ENCODE measurements around the gene MYMX. TPM values are rescaled to one million over a fixed set of nuclear protein-coding genes. Genes with fewer than 3 reads are reported as not detected.

Gene MYMX
- total and polyA plus RNA-seq, 2 of the 13 experiments (the other 11 are each of a cell fraction or from before 2014, with no cell fraction given): not detected

DNA sequence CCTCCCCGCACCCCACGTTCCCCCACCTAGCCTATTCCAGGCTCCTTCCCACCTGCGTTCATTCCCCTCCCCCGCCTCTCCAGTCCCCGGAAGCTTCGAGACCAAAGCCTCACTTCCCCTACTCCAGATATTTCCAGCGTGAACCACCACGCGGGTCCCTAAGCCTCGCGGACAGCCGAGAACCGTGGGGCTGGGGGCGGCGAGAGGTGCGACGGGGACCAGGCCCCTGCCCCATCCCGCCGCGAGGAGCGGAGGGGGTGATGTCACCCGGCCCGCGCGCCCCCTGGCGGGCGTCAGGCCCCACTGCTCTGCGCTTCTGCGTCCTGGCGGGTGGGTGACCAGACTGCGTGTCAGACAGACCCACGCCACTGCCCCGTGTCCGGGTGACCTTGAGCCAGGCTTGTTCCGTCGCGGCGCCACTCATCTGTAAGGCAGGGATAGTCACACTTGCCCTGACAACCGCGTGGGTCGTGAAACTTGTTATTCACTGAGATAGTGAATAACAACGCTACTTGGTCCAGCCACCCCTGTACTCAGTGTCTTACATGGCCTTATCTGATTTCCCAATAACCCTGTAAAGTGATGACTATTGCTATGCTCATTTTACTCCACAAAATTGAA lies 21.2 kb downstream of the MYMX start (continued):
- TF ChIP-seq, protein P1, sequence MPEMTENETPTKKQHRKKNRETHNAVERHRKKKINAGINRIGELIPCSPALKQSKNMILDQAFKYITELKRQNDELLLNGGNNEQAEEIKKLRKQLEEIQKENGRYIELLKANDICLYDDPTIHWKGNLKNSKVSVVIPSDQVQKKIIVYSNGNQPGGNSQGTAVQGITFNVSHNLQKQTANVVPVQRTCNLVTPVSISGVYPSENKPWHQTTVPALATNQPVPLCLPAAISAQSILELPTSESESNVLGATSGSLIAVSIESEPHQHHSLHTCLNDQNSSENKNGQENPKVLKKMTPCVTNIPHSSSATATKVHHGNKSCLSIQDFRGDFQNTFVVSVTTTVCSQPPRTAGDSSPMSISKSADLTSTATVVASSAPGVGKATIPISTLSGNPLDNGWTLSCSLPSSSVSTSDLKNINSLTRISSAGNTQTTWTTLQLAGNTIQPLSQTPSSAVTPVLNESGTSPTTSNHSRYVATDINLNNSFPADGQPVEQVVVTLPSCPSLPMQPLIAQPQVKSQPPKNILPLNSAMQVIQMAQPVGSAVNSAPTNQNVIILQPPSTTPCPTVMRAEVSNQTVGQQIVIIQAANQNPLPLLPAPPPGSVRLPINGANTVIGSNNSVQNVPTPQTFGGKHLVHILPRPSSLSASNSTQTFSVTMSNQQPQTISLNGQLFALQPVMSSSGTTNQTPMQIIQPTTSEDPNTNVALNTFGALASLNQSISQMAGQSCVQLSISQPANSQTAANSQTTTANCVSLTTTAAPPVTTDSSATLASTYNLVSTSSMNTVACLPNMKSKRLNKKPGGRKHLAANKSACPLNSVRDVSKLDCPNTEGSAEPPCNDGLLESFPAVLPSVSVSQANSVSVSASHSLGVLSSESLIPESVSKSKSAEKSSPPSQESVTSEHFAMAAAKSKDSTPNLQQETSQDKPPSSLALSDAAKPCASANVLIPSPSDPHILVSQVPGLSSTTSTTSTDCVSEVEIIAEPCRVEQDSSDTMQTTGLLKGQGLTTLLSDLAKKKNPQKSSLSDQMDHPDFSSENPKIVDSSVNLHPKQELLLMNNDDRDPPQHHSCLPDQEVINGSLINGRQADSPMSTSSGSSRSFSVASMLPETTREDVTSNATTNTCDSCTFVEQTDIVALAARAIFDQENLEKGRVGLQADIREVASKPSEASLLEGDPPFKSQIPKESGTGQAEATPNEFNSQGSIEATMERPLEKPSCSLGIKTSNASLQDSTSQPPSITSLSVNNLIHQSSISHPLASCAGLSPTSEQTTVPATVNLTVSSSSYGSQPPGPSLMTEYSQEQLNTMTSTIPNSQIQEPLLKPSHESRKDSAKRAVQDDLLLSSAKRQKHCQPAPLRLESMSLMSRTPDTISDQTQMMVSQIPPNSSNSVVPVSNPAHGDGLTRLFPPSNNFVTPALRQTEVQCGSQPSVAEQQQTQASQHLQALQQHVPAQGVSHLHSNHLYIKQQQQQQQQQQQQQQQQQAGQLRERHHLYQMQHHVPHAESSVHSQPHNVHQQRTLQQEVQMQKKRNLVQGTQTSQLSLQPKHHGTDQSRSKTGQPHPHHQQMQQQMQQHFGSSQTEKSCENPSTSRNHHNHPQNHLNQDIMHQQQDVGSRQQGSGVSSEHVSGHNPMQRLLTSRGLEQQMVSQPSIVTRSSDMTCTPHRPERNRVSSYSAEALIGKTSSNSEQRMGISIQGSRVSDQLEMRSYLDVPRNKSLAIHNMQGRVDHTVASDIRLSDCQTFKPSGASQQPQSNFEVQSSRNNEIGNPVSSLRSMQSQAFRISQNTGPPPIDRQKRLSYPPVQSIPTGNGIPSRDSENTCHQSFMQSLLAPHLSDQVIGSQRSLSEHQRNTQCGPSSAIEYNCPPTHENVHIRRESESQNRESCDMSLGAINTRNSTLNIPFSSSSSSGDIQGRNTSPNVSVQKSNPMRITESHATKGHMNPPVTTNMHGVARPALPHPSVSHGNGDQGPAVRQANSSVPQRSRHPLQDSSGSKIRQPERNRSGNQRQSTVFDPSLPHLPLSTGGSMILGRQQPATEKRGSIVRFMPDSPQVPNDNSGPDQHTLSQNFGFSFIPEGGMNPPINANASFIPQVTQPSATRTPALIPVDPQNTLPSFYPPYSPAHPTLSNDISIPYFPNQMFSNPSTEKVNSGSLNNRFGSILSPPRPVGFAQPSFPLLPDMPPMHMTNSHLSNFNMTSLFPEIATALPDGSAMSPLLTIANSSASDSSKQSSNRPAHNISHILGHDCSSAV (CRISPR knock-in tag; IDR thresholded peaks at IDR 0.05; ENCODE audit: borderline replicate concordance): peak; percentile 70; the same call in 1 of the 2 replicates
- TF ChIP-seq NR3C1 (CRISPR knock-in tag; IDR thresholded peaks at IDR 0.05) (no peak), ZNF652 (CRISPR knock-in tag; IDR thresholded peaks at IDR 0.05; ENCODE audit: borderline replicate concordance, low read depth) (no peak), ZNF354B (CRISPR knock-in tag; IDR thresholded peaks at IDR 0.05) (peak; percentile 70; the same call in 1 of the 2 replicates), AGO2 (optimal IDR thresholded peaks at IDR 0.05; ENCODE audit: low read depth, low read length) (peak; percentile 92), WIZ (CRISPR knock-in tag; IDR thresholded peaks at IDR 0.05) (no peak), ZNF549 (CRISPR knock-in tag; IDR thresholded peaks at IDR 0.05) (no peak), MIER3 (CRISPR knock-in tag; IDR thresholded peaks at IDR 0.05; ENCODE audit: borderline replicate concordance) (0 out of 2 replicates have a peak, but pooled peaks have one; percentile 6), U2AF1 (optimal IDR thresholded peaks at IDR 0.05; ENCODE audit: low read depth, low read length) (no peak)
- TF ChIP-seq, protein P2, sequence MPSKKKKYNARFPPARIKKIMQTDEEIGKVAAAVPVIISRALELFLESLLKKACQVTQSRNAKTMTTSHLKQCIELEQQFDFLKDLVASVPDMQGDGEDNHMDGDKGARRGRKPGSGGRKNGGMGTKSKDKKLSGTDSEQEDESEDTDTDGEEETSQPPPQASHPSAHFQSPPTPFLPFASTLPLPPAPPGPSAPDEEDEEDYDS (CRISPR knock-in tag; IDR thresholded peaks at IDR 0.05): no peak
- TF ChIP-seq, protein P3, sequence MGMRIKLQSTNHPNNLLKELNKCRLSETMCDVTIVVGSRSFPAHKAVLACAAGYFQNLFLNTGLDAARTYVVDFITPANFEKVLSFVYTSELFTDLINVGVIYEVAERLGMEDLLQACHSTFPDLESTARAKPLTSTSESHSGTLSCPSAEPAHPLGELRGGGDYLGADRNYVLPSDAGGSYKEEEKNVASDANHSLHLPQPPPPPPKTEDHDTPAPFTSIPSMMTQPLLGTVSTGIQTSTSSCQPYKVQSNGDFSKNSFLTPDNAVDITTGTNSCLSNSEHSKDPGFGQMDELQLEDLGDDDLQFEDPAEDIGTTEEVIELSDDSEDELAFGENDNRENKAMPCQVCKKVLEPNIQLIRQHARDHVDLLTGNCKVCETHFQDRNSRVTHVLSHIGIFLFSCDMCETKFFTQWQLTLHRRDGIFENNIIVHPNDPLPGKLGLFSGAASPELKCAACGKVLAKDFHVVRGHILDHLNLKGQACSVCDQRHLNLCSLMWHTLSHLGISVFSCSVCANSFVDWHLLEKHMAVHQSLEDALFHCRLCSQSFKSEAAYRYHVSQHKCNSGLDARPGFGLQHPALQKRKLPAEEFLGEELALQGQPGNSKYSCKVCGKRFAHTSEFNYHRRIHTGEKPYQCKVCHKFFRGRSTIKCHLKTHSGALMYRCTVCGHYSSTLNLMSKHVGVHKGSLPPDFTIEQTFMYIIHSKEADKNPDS (CRISPR knock-in tag; IDR thresholded peaks at IDR 0.05): peak; percentile 37; the same call in 1 of the 2 replicates
- TF ChIP-seq, protein P4, sequence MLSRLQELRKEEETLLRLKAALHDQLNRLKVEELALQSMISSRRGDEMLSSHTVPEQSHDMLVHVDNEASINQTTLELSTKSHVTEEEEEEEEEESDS (CRISPR knock-in tag; IDR thresholded peaks at IDR 0.05; ENCODE audit: borderline replicate concordance): peak; percentile 60; the same call in 1 of the 2 replicates
- TF ChIP-seq, protein P5, sequence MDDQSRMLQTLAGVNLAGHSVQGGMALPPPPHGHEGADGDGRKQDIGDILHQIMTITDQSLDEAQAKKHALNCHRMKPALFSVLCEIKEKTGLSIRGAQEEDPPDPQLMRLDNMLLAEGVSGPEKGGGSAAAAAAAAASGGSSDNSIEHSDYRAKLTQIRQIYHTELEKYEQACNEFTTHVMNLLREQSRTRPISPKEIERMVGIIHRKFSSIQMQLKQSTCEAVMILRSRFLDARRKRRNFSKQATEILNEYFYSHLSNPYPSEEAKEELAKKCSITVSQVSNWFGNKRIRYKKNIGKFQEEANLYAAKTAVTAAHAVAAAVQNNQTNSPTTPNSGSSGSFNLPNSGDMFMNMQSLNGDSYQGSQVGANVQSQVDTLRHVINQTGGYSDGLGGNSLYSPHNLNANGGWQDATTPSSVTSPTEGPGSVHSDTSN (CRISPR knock-in tag; IDR thresholded peaks at IDR 0.05; ENCODE audit: borderline replicate concordance): no peak
- TF ChIP-seq, protein P6, sequence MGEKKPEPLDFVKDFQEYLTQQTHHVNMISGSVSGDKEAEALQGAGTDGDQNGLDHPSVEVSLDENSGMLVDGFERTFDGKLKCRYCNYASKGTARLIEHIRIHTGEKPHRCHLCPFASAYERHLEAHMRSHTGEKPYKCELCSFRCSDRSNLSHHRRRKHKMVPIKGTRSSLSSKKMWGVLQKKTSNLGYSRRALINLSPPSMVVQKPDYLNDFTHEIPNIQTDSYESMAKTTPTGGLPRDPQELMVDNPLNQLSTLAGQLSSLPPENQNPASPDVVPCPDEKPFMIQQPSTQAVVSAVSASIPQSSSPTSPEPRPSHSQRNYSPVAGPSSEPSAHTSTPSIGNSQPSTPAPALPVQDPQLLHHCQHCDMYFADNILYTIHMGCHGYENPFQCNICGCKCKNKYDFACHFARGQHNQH (CRISPR knock-in tag; IDR thresholded peaks at IDR 0.05): no peak
